Stimulated activated naive CD4-positive, alpha-beta T cell treated with Interleukin-2 at 50 U/mL for 16 hours (primary cell): ENCODE data around the gene STK25.

Experiments
- DNase-seq: peaks from one replicate; lab custom pipeline; 2025; lab: John Stamatoyannopoulos, UW

Gene STK25

DNA sequence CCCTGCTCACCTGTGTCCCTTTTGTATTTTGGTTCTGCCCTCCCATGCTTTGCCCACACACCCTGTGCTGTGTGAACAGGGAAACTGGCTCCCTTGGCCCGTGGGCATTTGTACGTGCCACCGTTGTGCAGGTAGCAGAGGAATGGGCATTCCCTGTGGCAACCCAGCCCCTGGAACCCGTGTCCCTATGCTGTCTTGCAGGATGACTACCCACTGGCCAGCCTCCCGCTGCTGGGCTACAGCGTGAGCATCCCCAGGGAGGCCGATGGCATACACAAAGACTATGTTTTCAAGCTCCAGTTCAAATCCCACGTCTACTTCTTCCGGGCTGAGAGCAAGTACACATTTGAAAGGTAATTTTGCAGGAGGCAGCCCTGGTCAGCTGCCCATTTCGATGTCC lies 15.3 kb downstream of the STK25 start:
- DNase-seq, result no peak

DNA sequence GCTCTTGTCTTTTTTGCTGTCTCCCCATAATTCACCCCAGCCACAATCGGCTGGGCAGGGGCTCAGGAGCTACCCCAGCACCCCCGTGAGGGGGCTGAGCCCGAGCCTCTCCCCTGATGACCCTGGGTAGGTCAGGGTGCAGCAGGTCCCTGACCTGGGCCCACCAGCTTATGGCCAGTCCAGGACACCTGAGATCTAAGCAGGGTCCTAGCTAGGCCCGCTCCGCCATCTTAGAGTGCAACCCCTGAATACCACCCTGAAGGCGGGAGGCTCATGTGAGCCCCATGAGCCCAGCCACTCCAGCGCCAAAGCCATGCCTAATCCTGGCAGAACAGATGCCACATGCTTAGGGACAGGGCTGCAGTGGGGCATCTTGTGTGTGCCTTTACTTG lies 16.2 kb downstream of the STK25 start:
- DNase-seq, result no peak

DNA sequence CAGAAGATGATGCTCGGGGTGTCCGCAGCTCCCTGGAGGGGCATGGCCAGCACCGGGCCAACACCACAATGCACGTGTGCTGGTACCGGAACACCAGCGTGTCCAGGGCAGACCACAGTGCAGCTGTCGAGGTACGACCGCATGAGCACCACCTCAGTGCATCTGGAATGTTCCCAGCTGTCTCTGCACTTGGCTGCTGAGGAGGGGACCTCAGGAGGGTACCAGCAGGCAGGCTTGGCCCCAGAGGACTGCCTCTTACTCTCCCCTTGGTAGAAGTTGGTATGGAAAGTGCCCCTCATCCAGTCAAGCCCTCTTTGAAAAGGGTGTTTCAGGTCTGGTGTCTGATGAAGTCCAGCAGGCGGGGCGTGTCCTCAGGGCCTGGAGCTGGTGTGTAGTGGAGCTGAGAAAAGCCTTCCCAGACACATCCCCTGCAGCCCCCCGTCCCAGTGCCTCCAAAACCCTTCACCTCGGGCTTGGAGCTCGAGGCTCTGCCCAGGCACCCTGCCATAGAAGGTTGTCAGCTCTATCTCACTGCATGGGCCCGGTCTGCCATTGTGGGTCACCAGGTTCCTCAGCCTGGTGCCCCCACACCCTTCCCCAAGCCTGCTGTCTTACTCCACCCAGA lies 16.7 kb downstream of the STK25 start:
- DNase-seq, result no peak

DNA sequence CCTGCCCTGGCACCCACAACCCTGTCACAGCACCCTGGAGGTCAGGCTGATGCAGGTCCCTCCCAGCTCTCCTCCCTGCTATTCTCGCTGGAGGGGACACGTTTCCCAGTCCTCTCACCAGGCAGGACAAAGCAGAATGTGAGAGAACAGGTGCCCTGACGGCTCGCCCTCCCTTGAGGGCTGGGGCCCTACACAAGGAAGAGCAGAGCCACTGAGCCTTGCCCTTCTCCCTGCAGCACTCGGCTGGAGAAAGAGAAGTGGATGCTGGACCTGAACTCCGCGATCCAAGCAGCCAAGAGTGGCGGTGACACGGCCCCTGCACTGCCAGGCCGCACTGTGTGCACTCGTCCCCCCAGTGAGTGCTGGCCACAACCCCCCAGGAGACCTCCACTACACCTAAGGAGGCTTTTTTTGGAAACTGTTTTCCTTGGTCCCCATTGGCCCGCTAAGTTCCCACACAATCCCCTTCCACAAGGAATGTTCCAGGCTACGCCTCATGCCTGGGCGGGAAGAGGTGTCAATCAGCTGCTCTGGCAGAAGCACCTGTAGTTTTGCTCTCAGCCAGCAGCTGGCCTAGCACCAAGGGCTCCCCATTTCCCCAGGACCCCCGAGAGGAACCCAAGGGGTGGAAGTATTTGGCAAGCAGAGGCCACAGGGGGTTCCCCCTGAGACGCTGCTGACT lies 17.4 kb downstream of the STK25 start:
- no peak for DNase-seq

GRCh38 chr2:241489733-241490680 lies 18.4 kb downstream of the STK25 start:
- no peak for DNase-seq

DNA sequence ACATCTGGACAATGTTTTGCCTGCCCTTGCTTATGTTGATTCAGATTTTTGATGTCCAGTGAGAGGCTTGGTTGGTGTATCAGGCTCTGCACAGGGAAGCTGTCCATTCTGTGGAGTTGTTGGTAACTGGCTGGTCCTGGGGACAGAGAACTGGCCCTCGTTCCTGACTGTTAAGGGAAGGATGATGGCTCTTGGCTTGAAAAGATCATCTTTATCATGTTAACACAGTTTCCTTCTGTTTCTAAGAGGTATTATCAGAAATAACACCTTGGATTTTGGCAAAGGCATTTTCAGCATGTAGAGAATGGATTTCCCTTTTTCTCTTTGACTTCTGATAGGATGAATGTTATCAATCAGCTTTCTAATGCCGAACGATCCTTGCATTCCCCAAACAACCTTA lies 19.3 kb downstream of the STK25 start:
- no peak for DNase-seq

DNA sequence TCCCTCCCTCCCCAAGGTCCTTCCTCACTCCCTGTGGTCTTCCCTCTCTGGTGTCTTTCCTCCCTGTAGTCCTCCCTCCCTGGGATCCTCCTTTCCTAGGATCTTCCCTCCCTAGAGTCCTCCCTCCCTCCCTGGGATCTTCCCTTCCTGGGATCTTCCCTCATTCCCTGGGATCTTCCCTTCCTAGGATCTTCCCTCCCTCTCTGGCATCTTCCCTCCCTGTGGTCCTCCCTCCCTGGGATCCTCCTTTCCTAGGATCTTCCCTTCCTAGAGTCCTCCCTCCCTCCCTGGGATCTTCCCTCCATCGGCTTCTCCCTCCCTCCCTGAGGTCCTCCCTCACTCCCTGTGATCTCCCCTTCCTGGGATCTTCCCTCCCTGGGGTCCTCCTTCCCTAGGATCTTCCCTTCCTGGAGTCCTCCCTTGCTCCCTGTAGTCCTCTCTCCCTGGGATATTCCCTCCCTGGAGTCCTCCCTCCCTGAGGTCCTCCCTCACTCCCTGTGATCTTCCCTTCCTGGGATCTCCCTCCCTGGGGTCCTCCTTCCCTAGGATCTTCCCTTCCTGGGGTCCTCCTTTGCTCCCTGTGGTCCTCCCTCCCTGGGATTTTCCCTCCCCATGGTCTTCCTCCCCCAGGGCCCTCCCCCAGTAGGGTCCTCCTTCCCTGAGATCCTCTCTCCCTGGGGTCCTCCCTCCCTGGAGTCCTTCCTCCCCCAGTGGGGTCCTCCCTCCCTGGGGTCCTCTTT lies 23.0 kb downstream of the STK25 start:
- DNase-seq, result no peak

- no peak for DNase-seq
These were observed 25.1 kb downstream of the STK25 start for GRCh38 chr2:241483305-241483704.

DNA sequence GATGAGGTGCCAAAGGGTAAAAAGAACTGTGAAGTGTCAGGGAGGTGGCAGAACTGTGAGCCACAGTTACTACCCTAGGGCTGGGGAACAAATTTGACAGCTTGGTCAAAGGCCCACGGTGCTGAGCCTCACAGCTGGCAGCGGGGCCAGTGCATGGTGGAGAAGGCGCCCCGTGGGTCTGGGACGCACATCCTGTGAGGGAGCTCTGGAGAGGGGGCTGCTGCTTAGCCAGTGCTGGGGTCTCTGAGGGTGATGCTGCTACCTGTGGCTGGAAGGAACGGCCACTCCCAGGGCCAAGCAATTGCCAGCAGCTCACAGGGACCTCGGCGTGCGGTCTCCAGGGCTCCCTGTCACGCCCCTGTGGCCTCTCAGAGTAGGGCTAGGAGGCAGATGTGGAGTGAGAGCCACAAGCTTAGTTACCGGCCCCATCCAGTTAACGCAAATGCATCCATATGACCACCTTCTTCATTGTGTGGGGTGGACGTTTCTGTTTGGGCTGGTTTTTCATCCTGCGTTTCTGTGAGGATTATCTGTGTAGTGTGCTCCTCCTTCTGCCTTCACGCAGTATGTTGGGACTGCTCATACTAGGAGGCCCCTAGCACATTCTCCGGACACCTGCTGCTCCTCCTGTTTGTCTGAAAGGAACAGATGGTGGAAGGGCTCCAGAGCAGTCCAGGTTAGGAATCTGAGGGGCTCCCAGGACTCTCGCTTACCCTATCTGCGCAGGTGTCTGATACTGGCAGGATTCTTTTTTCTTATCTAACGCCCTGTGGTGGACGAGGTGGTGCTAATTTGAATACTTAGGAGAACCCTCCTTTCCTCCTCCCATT lies 26.0 kb downstream of the STK25 start:
- DNase-seq, result no peak

DNA sequence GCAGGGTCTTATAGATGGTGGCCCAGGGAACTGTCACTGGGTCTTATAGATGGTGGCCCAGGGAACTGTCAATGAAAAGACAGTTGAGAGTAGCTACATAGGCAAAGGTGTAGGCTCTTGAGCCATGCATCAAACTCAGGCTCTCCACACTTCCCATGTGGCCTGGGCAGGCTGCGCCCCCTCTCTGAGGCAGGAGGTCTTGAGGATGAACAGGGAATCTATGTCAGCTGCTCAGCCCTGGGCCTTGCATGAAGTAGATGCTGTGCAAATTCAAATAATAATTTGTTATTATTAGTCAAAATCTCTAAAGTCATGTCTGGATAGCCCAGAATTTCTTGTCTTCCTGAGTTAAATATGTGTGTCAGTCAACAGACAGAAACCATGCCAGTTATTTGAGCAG lies 26.7 kb downstream of the STK25 start:
- DNase-seq, result no peak

DNA sequence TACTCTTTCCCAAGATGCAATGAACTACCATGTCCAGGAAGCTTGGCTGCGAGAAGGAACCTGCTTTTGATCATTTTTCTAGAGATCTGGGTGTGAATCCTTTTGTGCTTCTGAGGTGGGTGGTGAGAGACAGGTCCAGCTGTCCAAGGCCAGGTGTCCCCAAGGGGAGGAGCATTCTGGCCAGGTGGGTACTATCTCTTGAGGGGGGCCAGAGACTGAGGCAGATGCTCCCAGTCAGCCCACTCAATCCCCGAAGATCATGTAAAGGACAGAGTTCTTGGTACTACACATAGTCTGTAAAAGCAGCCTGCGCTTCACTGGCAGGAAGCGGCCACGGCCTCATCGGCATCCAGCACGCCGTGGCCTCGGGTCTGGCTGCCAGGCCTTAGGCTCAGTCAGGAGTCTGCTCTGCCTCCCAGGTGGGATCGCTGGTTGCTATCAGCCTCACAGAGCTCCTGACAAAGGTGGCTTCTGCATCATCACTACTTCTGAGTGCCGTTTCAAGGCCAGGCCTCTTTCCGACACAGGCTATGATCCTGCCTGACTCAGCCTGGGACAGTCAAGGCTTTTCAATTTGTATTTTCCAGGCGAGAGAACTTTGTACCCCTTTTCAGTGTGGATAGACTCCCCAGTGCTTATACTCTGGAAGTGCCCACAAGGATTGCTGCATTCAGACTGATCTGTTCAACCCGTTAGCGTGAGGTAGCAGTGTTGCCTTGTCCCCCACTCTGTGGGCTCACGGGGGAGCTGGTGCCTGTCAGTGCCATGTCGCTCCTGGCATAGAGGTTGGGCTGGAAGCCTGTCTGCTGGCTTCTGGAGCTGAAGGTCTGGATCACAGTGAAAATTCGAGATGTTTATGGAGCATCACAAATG lies 29.1 kb downstream of the STK25 start:
- no peak for DNase-seq

GRCh38 chr2:241478166-241478565 lies 30.2 kb downstream of the STK25 start:
- no peak for DNase-seq

GRCh38 chr2:241475267-241475666 lies 33.1 kb downstream of the STK25 start:
- DNase-seq, result no peak

GRCh38 chr2:241473399-241473798 lies 35.0 kb downstream of the STK25 start:
- no peak for DNase-seq

DNA sequence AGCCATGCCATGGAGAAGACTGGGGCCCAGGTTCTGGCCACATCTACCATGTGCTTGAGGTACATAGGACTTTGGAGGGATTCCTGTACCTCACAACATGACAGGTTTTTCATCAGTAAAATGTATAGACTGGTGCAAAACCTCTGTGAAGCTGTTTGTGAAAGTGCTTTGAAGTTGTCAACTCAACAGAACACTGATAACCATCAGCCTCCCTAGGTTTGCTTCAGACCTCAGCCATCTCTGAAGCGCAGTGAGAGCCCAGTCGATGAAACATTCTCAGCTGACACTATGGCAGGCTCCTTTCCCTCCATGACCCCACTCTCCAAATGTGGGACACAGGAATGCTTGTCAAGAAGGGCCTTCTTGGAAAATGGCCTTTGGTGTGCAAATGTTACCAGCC lies 38.6 kb downstream of the STK25 start:
- DNase-seq, result no peak

DNA sequence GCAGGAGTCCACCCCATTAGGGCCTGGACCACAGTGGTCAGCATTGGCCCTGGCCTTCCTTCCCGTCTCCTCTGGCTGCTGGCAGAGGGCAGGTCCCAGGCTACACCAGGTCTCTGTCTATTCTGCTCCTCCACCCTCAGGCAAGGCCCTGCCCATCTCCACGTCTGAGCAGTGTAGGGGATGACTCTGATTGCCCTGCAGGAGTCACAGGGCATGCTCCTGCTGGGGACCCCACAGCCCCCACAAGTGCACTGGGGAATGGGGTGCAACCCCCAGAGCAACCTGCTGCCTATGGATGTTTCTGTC lies 40.0 kb downstream of the STK25 start:
- DNase-seq, result no peak

- DNase-seq, result no peak
These were observed 40.5 kb downstream of the STK25 start for GRCh38 chr2:241467777-241468475.

GRCh38 chr2:241466230-241466629 lies 42.2 kb downstream of the STK25 start:
- no peak for DNase-seq

DNA sequence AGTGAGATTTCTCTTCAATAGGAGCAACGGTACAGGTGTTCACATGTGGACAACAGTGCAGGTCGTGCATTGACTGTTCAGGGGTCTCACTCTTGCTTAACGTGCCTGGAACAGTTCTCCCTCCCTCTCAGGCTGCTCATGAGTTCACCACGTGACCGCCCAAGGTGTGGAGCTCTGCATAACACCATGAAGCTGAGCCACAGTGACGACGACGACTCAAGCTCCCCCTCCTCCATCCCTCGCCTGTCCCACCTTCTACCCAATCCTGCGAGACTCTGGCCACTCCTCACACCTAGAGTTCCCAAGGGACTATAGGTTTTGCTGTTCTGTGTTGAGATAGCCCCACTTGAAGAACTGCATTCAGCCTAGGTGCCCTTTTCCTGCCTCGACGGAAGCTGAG lies 42.8 kb downstream of the STK25 start:
- DNase-seq, result no peak
